ENCODE results near the gene KCTD12. TPM values are rescaled to one million over a fixed set of nuclear protein-coding genes. Genes with fewer than 3 reads are reported as not detected.

KCTD12 gene
- total RNA-seq, 1 experiment from 2014 or later, result 5.4 TPM

GRCh38 chr13:76868371-76868770, 17.8 kb downstream of the KCTD12 start:
- in situ Hi-C loops (cut with HindIII; ENCODE audit: low pct_unique_long_range_greater_than_20kb, low sequenced_read_pairs), result no loop called here
- DNase-seq (ENCODE audit: low read depth), result no peak

GRCh38 chr13:76865996-76866503, 20.2 kb downstream of the KCTD12 start:
- no peak for DNase-seq (ENCODE audit: low read depth)
- in situ Hi-C loops (cut with HindIII; ENCODE audit: low pct_unique_long_range_greater_than_20kb, low sequenced_read_pairs), result no loop called here

- no peak for DNase-seq (ENCODE audit: low read depth)
- in situ Hi-C loops (cut with HindIII; ENCODE audit: low pct_unique_long_range_greater_than_20kb, low sequenced_read_pairs), result no loop called here
Observed at GRCh38 chr13:76865109-76865508, 21.1 kb downstream of the KCTD12 start.

GRCh38 chr13:76864259-76864658, 21.9 kb downstream of the KCTD12 start:
- in situ Hi-C loops (cut with HindIII; ENCODE audit: low pct_unique_long_range_greater_than_20kb, low sequenced_read_pairs), result no loop called here
- DNase-seq (ENCODE audit: low read depth), result no peak

DNA sequence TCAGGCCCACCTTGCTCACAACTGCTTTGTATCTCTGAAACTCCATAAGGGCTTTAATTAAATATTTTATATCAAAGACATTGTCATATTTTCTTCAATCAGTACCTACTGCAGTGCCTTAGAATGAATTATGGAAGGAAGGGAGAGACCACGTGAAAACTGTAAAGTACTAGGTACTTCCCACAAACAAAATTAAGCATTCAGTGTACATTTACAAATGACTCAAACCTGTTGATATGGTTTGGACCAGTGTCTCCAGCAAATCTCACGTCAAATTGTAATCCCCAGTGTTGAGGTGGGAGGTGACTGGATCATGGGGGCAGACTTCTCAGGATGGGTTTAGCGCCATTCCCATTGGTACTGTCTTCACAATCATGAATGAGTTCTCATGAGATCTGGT, 23.2 kb downstream of the KCTD12 start:
- in situ Hi-C loops (cut with HindIII; ENCODE audit: low pct_unique_long_range_greater_than_20kb, low sequenced_read_pairs), result no loop called here
- no peak for DNase-seq (ENCODE audit: low read depth)

- DNase-seq (ENCODE audit: low read depth), result no peak
- in situ Hi-C loops (cut with HindIII; ENCODE audit: low pct_unique_long_range_greater_than_20kb, low sequenced_read_pairs), result no loop called here
Observed at GRCh38 chr13:76861859-76862258, 24.3 kb downstream of the KCTD12 start.

GRCh38 chr13:76860706-76861105, 25.5 kb downstream of the KCTD12 start:
- no peak for DNase-seq (ENCODE audit: low read depth)
- in situ Hi-C loops (cut with HindIII; ENCODE audit: low pct_unique_long_range_greater_than_20kb, low sequenced_read_pairs), result no loop called here

GRCh38 chr13:76854894-76855293, 31.3 kb downstream of the KCTD12 start:
- peak; percentile 45 for DNase-seq (ENCODE audit: low read depth)

DNA sequence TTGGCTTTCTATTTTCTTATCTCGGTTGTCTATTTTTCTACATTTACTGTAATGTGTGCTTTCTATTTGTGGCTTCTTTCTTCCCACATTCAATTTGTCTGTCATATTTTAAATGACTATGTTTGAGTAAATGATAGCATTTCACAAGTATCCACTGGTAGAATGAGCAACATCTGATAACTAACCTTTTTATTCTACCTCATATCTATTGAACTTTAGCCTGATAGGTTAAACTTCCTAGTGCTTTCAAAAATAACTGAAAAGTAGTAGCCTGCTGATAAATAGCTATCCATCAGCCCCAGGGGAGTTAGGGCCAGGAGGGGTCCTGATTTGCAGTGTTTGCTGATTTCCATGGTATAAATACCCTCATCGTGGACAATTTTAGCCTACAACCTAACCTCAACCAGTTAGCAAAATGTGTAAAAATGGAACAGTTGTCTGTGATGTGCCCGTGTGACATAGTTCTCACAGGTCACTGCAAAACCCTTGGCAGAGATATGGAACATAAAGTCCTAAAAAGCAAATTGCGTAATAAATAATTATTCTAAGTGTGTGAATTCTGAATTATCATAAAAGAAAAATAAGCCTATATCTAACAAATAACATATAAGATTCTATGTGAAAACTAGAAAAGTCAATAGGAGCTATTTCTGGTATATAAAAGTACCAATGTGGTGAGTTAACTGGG, 32.1 kb downstream of the KCTD12 start:
- in situ Hi-C loops (cut with HindIII; ENCODE audit: low pct_unique_long_range_greater_than_20kb, low sequenced_read_pairs), result no loop called here
- no peak for DNase-seq (ENCODE audit: low read depth)

More at GRCh38 chr13:76854894-76855293, 31.3 kb downstream of the KCTD12 start:
- in situ Hi-C loops (cut with HindIII; ENCODE audit: low pct_unique_long_range_greater_than_20kb, low sequenced_read_pairs), result no loop called here

- DNase-seq (ENCODE audit: low read depth), result peak; percentile 59
- in situ Hi-C loops (cut with HindIII; ENCODE audit: low pct_unique_long_range_greater_than_20kb, low sequenced_read_pairs), result no loop called here
Observed at GRCh38 chr13:76853481-76853880, 32.7 kb downstream of the KCTD12 start.

DNA sequence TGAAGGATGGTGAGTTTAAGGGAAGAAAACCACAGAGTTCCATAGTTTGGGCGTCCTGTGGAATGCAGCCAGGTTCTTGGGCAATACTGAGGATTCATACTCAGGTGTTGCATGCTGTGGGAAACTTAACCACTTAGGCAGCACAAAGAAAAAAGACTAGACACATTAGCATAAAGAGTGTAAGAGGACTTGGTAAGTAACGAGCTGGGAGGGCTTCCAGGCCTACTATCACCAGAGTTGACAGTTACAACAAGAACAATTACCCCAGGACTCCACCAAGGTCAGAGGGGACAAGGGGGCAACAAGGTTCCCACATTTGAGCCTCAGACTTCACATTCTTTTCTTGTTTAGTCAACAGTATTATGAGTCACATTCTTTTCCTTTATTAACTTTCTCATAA, 33.2 kb downstream of the KCTD12 start:
- DNase-seq (ENCODE audit: low read depth), result peak; percentile 71
- in situ Hi-C loops (cut with HindIII; ENCODE audit: low pct_unique_long_range_greater_than_20kb, low sequenced_read_pairs), result no loop called here

GRCh38 chr13:76851961-76852360, 34.2 kb downstream of the KCTD12 start:
- no peak for DNase-seq (ENCODE audit: low read depth)
- in situ Hi-C loops (cut with HindIII; ENCODE audit: low pct_unique_long_range_greater_than_20kb, low sequenced_read_pairs), result no loop called here

GRCh38 chr13:76849493-76849892, 36.7 kb downstream of the KCTD12 start:
- in situ Hi-C loops (cut with HindIII; ENCODE audit: low pct_unique_long_range_greater_than_20kb, low sequenced_read_pairs), result no loop called here
- no peak for DNase-seq (ENCODE audit: low read depth)

- DNase-seq (ENCODE audit: low read depth), result no peak
- in situ Hi-C loops (cut with HindIII; ENCODE audit: low pct_unique_long_range_greater_than_20kb, low sequenced_read_pairs), result no loop called here
Observed at GRCh38 chr13:76848596-76848995, 37.6 kb downstream of the KCTD12 start.

GRCh38 chr13:76846363-76846762, 39.8 kb downstream of the KCTD12 start:
- no peak for DNase-seq (ENCODE audit: low read depth)
- in situ Hi-C loops (cut with HindIII; ENCODE audit: low pct_unique_long_range_greater_than_20kb, low sequenced_read_pairs), result no loop called here

DNA sequence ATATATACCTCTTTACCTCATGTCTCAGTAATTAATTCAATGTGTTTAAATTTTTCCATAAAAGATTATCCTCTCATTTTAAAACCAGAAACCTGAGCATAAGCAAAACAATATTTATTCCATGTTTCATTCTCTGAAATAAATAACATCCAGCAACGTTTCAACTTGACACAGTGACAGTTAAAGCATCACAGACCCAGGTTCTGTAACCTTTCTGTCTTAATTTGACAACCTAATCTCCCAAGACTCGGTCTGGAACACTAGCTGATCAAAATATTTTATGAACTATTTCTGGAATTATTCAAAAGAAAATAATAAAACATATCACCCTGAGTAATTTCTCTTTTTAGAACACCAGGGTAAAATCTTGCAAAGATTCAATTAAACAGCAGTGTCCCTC, 40.3 kb downstream of the KCTD12 start:
- DNase-seq (ENCODE audit: low read depth), result no peak
- in situ Hi-C loops (cut with HindIII; ENCODE audit: low pct_unique_long_range_greater_than_20kb, low sequenced_read_pairs), result no loop called here

DNA sequence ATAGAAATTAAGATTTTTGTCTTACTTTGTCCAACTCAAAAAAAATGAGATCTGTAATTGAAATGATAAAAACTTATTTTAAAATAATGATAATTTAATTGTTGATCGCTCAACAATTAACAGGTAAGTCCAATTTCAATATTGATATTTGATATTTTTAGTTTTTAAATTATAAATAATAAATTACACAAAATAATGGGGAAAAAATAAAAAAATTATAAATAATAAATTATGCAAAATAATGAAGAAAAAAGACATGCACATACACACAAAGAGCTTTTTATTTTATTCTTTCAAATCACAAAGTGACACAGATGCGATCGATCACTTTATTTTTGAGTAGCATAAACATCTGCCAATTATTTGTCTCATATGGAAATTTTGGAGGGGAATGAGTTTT, 40.8 kb downstream of the KCTD12 start:
- in situ Hi-C loops (cut with HindIII; ENCODE audit: low pct_unique_long_range_greater_than_20kb, low sequenced_read_pairs), result no loop called here
- DNase-seq (ENCODE audit: low read depth), result no peak

DNA sequence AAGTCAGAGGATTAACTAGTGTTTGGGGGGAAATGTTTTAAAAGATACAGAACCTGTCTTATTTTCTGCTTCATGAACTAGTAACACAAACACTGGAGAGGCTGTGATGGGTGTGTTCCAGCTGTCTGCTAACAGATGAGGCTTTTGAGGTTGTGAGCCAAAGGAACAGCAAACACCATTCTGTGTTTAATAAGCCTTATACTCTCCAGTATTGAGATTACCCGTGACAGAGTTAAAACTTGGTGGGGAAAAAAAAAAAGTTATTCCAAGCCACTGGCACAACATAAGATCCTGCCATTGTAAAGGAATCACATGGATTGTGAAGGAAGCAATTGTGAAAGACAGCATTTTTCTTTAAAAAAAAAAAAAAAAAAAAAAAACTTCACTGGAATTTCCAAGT, 48.4 kb downstream of the KCTD12 start:
- no peak for DNase-seq (ENCODE audit: low read depth)
- in situ Hi-C loops (cut with HindIII; ENCODE audit: low pct_unique_long_range_greater_than_20kb, low sequenced_read_pairs), result no loop called here

GRCh38 chr13:76836311-76836710, 49.9 kb downstream of the KCTD12 start:
- in situ Hi-C loops (cut with HindIII; ENCODE audit: low pct_unique_long_range_greater_than_20kb, low sequenced_read_pairs), result no loop called here
- DNase-seq (ENCODE audit: low read depth), result no peak

GRCh38 chr13:76833441-76833954, 52.7 kb downstream of the KCTD12 start:
- in situ Hi-C loops (cut with HindIII; ENCODE audit: low pct_unique_long_range_greater_than_20kb, low sequenced_read_pairs), result no loop called here
- DNase-seq (ENCODE audit: low read depth), result no peak

Data from Caki2 (cell line).